GM19372 (cell line): ENCODE results near the gene SPATA2L.
"Not testable (repeated sequence)": the region's sequence is repeated elsewhere in the genome, so short reads cannot be mapped to it uniquely, and the experiment has no call there.

Experiments
- ATAC-seq: cut with Tn5 transposase; IDR thresholded peaks from one replicate; pipeline ENCODE4 v1.9.1; 2021; ENCODE audit warnings: mild to moderate bottlenecking, low read depth, moderate library complexity; ENCODE audit not compliant: unreplicated experiment

Gene SPATA2L

DNA sequence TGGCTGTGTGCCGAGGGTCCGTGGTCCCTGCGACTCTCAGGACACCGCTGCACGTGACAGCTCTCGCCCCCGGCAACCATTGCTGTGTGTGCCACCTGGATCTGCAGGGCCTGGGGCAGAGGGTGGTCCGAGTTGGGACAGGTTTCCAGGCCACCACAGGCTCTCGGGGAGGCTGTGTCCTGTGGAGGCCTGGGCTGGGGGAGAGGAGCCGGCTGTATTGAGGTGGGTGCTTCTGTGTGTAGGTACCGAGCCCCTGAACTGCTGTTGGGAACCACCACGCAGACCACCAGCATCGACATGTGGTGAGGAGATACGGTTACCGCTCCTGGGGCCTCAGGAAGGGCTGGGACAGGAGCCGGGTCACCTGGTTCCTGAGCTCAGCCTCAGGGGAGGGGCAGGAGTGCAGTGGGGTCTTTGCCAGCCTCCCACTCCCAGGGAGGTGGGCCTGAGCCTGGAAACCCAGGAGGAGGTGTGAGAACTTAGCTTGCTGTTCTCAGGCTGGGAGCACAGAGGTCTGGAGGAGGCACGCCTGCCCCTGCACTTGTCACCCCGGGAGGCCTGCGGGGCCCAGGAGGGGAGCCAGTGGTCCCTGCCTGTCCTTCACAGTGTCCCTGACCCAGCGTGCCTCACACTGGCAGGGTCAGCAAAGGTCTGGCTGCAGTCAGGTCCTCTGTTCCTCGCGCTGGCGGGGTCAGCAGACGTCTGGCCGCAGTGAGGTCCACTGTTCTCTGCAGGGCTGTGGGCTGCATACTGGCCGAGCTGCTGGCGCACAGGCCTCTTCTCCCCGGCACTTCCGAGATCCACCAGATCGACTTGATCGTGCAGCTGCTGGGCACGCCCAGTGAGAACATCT, 7.3 kb downstream of the SPATA2L start:
- ATAC-seq = no peak

DNA sequence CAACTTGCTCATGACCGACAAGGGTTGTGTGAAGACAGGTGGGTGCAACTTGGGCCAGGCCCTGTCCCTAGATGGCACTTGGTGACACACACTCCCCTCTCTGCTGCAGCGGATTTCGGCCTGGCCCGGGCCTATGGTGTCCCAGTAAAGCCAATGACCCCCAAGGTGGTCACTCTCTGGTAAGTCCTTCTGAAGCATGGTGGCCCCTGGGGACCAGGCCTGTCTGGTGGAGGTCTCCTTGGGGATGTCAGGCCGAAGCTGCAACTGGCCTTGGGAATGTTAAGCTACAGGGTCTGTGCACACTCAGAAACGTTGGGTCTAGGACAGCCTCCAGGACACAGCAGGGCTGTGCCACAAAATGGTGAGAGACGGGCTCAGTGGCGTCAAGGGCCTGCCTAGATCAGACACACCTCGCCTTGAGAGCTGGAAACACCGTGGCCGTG, 8.2 kb downstream of the SPATA2L start:
- no peak for ATAC-seq

DNA sequence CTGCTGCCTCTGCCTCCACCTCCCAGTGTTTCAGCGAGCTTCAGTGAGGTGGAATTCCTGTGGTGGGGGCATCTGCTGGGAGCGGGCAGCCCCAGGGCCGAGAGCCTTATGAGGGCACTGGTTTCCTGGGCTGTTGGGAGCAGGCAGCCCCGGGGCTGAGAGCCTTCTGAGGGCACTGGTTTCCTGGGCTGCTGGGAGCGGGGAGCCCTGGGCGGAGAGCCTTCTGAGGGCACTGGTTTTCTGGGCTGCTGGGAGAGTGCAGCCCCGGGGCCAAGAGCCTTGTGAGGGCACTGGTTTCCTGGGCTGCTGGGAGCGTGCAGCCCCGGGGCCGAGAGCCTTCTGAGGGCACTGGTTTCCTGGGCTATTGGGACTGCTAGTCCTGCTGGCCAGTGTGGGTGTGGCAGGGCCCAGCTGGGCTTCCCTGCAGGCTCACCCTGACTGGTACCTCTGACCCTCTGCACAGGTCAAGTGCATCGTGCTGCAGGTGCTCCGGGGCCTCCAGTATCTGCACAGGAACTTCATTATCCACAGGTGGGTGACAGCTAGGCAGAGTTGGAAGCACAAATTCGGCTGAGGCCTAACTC, 9.4 kb downstream of the SPATA2L start:
- ATAC-seq = no peak

DNA sequence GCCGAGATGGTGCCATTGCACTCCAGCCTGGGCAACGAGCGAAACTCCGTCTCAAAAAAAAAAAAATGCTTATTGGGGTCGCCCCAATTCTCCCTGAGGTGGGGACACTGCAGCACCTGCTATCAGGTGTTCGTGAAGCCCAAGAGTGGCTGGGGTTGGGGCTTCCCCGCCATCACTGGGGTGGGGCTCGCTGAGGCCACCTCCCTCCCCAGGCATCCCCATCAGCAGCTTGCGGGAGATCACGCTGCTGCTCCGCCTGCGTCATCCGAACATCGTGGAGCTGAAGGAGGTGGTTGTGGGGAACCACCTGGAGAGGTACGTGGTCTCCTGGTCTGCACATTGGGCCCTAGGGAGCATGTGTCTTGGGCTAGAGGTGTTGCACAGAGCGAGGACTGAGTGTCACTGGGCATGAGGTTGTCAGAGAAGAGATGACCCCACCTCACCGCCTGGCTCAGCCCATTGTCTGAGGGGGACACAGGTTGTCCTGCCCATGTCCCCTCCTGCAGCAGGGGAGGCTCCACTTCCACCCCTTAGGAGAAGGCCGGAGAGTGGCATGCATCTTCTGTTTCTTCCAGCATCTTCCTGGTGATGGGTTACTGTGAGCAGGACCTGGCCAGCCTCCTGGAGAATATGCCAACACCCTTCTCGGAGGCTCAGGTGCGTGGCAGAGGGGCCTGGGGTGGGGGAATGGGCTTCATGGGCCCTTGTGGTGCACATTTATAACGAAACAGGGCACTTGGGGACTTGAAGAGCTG, 10.1 kb downstream of the SPATA2L start:
- no peak for ATAC-seq

DNA sequence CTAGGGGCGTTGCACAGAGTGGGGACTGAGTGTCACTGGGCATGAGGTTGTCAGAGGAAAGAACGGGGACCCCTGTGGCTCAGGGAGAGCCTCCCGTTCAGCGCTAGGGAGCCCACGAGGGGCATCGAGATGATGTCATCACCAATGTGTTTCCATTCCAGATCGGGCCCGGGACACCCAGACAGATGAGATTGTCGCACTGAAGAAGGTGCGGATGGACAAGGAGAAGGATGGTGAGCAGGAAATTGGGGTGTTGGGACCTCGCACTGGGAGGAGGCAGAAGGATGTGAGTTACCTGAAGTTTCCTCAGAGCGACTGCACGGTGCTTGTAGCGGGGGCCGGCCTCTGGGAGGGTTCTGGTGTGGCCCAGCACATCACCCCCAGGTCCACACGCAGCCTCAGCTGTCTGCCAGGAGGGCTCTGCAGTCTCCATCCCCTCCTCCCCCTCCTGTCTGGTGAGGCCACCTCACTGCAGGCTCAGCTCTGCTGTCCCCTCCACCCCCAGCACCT, 11.1 kb downstream of the SPATA2L start:
- ATAC-seq = no peak

DNA sequence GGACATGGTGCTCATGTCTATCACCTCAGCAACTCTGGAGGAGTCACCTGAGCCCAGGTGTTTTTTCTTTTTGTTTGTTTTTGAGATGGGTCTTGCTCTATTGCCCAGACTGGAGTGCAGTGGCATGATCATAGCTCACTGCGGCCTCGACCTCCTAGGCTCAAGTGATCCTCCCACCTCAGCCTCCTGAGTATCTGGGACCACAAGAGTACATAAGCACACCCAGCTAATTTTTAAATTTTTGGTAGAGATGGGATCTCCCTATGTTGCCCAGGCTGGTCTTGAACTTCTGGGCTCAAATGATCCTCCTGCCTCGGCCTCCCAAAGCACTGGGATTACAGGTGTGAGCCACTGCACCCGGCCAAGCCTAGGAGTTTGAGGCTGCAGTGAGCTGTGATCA, 11.9 kb downstream of the SPATA2L start:
- ATAC-seq = not testable (repeated sequence)

DNA sequence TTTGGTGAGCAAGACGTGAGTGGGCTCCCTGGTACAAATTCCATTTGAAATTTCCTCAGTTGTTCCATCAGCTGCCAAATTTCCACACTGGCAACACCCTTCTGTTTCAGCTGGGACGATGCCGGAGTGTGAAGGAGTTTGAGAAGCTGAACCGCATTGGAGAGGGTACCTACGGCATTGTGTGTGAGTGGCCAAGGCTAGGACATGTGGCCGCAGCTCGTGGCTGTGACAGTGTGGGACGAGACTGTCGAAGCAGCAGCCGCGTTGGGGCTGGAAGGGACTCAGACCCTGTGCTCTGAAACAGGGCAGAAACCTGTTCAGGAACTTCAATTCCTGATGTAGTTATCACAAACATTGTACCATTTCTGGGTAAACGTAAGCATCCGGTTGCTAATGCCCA, 12.4 kb downstream of the SPATA2L start:
- ATAC-seq = no peak

DNA sequence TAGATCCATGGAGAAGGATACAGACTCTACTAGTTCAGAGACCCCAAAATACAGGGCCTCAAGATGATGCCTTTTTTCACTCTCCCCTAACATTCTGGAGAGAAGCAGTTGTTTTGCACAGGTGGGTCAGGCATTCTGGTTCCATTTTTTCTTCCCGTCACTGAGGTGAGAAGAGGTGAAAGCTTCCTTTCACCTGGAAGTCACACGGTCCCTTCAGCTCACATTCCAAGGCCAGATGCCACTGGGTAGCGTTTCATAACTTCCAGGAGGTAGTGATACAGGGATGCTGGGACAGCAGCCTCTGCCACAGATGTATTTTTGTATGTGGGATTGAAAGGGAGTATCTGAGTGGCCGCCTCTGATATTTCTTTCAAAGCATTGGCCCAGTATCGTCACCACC, 13.1 kb downstream of the SPATA2L start:
- no peak for ATAC-seq

DNA sequence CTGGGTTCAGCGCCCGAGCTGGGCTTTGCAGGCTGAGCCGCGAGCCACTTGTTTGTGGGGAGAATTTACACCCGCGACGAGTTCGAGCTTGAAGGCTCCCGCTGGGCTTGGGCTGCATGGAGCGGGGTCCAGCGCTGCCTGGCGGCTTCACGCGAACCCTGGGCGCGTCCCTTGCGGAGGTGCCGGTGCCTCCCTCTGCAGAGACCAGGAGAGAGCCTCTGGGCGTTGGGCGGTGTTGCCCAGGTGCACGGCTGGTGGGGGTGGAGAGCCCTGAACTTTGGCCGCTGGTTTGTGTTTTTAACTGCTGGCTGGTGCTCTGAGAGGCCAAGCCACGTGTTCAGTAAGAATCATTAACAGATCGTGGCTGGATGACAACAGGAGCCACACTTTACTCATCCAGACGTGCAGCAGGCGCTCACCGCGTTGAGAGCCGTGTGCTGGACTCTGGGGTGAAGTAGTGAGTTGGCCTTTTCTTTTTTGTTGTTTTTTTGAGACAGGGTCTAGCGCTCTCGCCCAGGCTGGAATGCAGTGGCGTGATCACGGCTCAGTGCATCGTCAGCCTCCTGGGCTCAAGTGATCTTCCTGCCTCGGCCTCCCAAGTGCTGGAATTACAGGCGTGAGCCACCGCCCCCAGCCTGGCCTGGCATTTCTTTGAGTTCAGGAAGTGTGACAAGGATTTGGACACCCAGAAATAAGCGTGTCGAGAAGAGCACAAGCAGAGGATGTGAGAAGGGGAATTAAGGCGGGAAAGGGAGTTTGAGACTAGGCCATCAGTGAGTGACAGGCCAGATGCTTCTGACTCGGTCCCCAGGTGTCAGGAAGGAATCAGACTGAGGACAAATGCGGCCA, 14.2 kb downstream of the SPATA2L start:
- peak; percentile 35 for ATAC-seq

DNA sequence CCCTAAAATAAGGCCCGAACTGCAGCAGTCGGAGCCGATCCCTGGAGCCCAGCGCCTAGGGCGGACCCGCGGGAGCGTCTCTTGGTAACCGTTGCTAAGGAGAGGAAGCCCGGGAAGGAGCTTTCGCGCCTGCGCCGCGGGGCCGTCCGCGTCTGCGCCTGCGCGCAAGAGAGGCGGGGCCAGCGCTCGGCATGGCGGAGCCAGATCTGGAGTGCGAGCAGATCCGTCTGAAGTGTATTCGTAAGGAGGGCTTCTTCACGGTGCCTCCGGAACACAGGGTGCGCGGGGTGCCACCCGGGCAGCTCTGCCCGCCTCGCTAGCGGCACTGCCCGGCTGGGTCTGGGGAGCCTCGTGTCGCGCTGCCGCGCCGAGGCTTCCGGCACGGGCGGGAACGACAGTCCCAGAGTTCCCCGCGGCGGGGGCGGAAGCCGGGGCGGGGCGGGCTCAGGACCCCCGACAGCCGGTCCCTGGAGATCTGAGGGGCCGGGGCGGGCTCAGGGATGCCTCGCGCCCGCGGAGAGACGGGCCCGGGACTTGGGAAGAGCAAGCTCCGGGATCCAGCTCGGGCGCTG, 14.9 kb downstream of the SPATA2L start, which contains the start of gene CDK10:
TSS of gene CDK10 (plus strand) at position 170 of the 572 bp plus-strand sequence. CDS start at position 192, 22 bp downstream.
- ATAC-seq = peak; percentile 78

DNA sequence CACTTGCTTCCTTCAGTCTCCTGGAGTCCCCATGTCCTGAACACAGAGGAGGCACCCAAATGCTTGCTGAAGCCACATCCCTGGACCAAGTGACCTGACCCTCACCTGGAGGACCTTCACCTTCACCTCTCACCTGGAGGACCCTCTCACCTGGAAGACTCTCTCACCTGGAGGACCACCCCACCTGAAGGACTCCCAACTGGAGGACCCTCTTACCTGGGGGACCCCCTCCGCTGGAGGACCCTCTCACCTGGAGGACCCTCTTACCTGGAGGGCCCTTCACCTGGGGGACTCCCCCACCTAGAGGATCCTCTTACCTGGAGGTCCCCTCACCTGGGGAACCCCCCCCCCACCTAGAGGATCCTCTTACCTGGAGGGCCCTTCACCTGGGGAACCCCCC, 15.6 kb downstream of the SPATA2L start:
- no peak for ATAC-seq

DNA sequence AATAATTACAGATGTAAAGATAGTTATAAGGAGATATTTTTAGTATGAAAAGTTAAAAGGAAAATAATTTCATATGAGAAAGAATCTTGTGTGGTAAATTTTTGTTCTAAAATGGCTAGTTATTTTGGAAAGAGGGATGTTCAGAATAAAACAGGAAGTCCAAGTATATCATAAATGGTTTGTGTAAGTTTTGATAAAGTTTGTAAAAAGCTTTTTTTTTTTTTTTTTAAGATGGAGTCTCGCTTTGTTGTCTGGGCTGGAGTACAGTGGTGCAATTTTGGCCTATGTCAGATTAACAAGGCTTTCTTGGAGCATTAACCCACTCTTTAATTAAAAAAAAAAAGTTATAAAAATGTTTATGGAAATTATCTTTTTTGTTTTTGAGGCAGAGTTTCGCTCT, 23.2 kb downstream of the SPATA2L start:
- no peak for ATAC-seq

DNA sequence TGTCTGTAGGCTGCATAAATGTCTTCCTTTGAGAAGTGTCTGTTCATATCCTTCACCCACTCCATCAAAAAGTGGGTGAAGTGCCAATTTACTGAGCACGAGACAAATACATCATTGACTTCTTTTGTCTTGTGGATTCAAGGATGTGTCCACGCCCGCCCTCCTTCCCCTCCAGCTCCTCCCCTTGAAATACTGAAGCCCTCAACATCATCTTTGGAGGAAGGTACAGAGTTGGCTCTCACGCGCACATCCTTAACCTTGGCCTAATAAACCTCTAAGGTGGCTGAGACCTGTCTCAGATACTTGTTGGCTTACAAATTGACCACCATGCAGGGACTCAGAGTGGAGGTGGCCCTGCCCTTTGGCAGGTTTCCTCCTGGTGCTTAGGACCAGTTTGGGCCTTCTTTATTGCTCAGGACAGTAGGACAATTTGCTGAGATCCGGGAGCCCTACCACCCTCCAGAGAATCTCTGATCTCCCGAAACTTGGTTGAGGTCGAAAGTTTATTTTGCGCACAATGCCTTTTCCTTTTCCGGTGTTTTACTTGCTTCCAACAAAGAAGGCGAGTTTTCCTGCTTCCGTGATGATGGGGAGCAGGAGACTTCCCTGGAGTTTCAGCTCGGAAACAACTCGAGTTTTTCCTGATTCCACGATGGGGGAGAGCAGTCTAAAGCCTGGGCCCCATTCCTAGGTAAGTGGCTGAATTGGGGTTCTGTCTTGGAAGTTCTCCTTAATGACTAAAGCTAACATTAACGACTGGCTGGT, 29.1 kb downstream of the SPATA2L start:
- ATAC-seq = no peak

DNA sequence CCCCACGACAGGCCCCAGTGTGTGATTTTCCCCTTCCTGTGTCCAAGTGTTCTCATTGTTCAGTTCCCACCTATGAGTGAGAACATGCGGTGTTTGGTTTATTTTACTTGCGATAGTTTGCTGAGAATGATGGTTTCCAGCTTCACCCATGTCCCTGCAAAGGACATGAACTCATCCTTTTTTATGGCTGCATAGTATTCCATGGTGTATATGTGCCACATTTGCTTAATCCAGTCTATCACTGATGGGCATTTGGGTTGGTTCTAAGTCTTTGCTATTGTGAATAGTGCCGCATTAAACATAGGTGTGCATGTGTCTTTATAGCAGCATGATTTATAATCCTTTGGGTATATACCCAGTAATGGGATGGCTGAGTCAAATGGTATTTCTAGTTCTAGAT, 29.9 kb downstream of the SPATA2L start:
- ATAC-seq = not testable (repeated sequence)

DNA sequence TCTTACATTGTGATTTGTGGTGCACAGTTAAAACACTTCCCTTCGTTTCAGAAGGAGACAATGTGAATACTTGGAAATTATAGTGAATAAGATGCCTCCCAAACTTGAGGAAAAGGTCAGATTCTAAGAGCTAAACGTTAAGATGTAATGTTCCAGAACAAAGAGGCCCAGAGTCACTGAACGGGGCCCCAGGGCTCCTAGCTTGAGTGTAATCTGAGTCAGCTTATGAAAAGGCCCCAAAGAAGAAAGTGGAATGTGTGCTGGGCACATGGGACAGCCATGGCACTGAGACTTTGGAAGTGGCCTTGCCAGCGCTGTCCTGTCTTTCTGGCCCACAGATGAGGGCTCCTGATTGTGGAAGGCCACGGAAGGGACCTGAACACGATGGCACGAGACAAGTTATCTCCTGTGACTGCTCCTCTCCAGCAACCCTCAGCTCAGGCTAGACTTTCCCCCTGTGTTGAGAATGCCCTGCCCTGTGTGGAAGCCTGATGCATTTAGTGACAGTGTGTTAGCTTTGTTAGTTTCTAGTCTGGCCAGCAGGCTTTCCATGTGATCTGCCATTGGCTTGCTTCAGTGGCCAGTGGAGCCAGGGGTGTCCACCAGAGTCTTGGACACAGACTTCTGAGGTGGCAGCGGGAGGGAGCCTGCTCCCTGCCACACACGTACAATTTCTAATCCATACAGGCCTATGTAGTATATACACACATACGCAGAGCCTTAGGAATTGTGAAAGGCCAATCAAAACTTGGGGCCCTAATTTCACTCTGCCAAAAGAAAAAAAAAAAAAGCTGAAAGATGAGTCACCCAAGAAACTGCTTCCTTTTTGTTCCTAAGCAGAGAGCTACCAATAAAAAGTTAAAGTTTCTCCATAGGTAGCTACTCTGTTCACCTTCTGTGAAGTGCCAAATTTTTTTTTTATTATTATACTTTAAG, 30.7 kb downstream of the SPATA2L start:
- no peak for ATAC-seq

DNA sequence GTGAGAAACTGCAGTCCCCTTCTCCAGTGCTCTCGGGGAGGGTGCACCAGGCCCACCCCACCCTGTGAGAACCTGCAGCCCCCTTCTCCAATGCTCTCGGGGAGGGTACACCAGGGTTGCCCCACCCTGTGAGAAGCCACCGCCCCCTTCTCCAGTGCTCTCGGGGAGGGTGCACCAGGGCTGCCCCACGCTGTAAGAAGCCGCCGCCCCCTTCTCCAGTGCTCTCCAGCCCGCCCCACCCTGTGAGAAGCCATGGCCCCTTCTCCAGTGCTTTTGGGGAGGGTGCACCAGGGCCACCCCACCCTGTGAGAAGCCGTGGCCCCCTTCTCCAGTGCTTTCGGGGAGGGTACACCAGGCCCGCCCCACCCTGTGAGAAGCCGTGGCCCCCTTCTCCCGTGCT, 31.8 kb downstream of the SPATA2L start:
- ATAC-seq = no peak

DNA sequence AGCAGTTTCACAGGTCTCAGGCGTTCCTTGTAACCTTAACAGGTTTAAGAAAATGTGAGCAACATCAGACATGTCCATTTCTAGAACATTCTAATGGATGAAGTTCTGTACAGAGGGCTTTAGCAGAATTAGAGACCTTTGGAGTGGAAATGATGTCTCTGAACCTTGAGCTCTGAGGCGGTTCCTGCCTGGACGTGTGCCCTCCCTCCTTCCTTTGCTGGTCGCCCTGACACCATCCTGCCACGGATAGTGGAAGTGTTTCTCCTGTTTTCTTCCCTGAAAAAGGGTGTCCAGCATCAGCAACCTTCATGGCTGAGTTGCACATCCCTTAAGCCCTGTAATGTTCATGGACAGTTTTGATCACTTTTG, 32.7 kb downstream of the SPATA2L start:
- no peak for ATAC-seq

DNA sequence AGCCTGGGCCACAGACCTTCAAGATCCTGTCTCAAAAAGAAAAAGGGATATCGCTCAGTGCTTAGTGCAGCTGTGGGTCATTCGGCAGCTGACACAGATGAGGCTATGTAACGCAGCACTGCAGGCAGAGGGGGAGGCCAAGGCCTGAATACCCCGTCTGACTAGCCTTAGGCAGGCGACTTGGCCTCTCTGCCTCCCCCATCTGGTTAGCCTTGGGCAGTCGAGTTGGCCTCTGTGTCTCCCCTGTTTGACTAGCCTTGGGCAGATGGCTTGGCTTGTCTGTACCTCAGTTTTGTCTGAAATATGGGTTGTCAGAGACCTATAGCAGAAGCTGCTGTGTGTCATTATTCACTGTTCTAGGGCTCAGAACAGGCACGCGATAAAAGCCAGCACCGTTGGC, 33.9 kb downstream of the SPATA2L start:
- no peak for ATAC-seq
